ENCODE results near the gene CD274.
"Not testable (repeated sequence)": the region's sequence is repeated elsewhere in the genome, so short reads cannot be mapped to it uniquely, and the experiment has no call there.

The CD274 gene

DNA sequence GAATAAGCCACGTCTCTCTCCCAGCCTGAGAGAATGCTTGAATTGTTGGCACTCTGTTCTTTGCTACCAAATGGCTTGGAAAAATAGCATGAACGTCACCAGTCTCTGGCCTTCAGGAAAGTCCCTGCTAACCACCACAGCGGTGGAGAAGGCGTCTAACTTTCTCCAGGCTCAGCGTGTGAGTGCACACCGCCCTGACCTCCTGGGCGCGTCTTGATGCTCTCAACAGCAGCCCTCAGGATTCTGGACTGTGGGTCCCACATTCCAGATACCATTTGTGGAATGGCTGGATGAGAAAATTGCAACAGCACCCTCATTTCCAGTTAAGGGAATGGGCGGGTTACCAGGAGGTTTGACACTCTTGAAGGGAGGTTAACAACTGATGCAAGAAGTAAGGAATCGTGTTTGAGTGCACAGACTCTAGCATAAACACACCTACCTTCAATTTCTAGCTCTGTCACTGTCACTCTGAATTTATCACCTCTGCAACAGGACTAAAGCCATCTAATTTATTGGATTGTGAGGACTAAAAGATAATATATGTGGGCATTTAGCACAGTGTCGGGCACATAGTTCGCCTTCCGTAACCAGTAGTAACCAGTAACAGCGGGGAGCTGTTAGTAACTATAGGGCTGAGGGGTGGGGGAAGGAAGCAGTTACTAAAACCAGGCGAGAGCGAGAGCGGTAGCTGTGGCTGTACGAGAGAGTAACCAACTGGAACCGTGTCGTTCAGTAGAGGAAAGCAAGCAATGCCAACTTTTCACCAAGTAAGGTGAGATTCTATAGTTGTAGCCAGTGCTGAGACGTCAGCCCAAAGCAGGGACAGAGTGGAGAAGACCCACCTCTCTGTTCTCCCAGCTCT is 11.8 kb upstream of the CD274 start:
- no peak for DNase-seq

DNA sequence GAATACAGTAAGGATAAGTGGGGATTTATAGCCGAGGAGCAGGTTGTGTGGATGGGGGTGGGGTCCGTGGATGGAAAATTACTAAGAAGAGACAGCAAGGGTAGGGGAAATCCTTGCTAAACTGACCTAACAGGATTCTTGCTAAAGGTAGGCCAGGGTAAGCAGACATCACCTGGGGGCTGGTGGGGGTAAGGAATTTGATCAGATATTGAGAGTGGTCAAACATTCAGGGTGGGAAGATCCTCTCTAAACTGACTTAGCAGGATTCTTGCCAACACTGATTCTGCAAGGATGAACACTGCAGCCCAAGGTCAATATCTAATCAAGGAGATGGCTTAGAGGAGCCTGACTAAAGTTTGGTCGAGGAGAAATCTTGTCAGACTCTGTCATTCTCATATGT is 9.9 kb upstream of the CD274 start:
- DNase-seq = no peak

DNA sequence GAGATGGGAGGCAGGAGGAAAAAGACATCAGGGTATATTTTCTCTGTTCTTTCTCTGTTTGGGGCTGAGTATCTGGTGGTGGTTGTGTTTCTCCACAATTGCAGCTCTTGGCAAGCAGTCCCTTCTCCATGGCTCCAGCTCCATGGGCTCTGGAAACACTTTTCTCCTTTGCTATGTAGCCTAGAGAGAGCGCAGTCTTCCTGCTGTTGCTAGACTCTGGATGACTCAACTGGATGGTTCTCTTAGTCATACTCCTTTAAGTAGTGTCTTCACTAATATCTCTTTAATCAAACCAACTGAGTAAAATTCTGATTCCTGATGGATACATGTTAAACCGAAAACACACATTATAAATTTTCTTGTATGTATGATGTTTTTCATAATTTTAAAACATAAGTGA is 9.3 kb upstream of the CD274 start:
- no peak for DNase-seq

DNA sequence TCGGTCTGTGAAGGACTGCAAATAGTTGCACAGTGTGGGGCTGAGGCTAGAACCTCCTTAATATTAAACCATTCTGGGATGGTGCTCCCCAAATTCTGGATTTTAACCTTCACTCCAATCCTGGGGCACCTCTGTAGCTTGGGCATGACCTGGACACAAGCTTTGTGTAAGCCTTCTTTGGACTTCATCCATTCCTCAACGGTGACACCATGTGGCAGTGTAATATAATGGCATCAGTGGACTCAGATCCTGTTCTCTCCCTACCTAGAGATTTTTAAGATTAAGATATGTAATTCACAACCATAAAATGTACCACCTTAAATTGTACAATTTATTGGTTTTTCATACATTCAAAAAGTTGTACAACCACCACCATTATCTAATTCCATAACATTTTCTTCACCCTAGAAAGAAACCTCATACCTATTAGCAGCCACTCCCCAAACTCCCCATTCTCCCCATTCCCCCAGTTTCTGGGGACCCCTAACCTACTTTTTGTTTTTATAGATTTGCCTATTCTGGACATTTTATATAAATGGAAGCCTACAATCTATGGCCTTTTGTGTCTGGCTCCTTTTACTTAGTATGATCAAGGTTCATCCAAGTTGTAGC is 7.8 kb upstream of the CD274 start:
- DNase-seq = no peak

DNA sequence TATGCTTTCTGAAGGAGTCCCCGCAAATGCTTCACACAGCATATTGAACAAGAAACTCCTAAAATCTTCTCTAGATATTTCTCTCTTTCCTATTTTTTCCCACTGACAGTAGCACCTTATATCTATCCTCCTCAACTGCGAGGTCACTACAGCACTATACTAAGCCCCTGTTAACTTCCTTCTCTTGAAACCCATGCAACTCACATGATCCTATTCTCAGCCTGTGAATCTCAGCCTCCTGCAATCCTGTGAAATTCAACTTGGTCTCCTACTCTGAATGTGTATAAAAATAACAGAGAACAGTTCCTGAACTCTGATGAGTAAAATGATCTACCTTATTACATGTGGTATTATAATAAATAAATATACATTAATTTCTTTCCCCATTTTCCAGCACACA is 6.5 kb upstream of the CD274 start:
- DNase-seq = no peak

DNA sequence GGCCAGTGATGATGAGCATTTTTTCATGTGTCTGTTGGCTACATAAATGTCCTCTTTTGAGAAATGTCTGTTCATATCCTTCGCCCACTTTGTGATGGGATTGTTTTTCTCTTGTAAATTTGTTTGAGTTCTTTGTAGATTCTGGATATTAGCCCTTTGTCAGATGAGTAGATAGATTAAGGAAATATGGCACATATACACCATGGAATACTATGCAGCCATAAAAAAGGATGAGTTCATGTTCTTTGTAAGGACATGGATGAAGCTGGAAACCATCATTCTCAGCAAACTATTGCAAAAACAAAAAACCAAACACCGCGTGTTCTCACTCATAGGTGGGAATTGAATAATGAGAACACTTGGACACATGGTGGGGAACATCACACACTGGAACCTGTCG is 5.2 kb upstream of the CD274 start:
- DNase-seq = not testable (repeated sequence)

DNA sequence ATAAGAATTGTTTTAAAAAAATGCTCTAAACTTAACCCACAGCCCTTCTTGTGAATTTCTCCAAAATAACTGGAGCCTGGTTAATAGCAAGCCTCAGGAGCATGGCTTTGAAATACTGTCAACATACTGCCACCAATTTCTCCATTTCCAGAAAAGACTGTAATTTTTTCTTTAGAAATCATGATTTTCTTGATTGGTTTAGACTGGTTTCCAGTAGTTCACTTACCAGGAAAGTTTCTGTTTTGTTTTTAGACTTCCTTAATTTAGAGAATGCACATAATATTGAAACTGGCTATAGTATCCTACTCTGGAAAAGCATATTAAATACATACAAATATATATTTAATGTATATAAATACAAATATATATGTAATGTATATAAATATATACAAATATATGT is 4.5 kb upstream of the CD274 start:
- no peak for DNase-seq

DNA sequence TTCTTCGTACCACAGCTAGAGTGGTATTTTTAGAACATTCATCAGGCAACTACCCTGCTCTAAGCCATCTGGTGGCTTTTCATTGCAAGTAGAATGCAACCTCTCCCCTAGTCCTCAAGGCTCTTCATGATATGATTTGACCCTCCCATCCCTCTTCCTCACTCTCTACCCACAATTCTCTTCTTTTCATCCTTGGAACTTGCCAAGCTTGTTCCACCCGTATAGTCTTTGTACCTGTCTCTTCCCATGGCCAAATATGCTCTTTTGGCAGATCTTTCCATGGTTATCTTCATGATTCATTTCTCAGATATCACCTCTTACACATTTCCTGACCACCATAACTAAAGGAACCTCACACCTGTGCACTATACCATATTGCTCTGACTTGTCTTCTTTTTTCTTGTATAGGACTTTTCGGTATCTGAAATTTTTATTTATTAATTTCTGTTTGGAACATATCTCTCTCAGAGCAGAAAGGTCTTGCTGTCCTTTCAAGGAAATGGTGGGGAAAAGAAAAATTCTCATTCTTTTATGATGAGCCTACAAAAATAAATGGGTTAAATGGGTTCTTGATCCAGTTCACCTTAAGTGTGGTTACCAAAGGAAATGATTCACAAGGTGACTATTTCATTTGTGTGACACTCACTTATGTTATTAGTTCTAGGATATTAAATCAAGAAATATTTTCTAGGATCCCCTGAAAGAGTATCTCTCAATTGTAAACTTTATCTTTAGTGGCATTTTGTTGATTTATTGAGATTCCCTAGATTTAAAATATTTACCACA is 3.7 kb upstream of the CD274 start:
- no peak for DNase-seq

DNA sequence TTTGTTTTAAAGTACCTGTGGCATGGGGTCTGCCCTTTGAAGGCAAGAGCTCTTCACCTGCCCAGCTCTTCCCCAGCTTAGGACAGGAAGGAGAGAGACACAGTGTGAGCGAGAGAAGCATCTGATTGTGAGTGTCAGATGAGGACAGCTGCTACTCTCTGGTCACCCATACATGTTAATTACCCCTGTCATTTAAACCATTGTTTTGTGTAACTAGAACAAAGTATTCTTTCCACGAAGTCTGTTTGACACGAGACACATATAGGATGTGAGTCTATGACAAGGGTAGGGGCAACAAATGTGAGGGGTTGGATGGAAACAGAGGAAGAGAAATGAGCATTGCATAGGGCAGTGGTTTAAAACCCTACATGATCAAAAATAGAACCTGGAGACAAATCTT is 3.0 kb upstream of the CD274 start:
- DNase-seq = no peak

DNA sequence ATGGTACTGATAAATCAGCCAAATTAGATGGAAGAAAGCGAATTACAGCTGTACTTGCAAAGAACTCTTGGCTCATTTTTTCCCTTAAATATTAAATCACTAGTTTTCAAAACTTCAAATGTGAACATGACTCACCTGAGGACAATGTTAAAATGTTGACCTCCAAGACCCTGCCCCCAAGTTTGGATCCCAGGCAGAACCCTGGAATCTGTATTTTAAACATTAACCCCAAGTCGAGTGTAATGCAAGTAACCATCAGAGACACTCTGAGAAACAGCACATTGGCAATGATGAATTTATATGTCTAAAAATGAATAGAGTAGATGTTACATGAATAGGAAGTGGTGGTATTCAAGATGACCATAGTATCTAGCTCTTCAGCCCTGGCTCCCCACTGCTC is 2.3 kb upstream of the CD274 start:
- no peak for DNase-seq

DNA sequence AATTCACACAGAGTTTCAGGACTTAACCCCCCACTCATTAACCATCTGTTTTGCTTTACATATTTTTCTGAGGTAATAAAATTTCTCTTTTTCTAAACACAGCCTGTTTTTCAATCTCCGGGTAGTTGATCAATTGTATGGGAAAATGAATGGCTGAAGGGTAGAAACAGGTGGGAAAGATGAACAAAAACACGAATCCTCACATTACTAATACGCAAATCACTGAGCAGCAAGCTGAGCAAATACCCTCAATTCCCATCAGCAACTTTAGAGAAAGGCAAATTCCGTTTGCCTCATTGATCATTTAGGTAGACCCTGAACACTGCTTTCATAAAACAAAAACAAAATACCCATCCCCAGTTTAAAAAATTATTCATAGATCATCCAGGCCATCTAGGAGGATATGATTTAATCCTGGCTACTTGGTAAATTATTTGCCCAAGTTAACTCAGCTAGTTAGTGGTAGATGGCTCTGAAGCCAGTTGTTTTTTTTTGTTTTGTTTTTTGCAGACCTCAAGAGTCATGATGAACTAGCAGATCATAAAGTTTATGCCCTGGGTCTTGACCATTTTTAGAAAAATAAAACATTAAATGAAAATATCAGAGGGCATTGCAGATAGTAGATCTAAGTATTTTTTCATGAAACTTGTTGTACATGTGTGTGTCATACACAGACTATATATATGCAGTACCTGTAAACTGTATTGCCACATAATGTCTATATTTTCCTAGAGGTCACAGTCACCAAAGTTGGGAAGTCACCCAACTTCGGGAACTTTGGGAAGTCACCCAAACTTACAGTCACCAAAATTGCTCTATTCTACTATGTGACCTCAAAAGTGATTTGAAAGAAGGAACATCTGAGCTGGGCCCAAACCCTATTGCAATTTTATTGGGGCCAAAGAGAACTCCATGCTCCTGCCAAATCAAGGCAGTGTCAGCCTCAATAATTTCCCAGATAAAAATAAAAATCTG is 1.6 kb upstream of the CD274 start:
- DNase-seq = no peak

DNA sequence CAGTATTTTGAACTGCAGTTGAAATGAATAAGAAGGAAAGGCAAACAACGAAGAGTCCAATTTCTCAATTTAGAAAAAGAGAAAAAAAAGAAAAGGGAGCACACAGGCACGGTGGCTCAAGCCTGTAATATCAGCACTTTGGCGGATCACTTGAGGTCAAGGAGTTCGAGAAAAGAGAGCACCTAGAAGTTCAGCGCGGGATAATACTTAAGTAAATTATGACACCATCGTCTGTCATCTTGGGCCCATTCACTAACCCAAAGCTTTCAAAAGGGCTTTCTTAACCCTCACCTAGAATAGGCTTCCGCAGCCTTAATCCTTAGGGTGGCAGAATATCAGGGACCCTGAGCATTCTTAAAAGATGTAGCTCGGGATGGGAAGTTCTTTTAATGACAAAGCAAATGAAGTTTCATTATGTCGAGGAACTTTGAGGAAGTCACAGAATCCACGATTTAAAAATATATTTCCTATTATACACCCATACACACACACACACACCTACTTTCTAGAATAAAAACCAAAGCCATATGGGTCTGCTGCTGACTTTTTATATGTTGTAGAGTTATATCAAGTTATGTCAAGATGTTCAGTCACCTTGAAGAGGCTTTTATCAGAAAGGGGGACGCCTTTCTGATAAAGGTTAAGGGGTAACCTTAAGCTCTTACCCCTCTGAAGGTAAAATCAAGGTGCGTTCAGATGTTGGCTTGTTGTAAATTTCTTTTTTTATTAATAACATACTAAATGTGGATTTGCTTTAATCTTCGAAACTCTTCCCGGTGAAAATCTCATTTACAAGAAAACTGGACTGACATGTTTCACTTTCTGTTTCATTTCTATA is 602 bp upstream of the CD274 start:
- no peak for DNase-seq

DNA sequence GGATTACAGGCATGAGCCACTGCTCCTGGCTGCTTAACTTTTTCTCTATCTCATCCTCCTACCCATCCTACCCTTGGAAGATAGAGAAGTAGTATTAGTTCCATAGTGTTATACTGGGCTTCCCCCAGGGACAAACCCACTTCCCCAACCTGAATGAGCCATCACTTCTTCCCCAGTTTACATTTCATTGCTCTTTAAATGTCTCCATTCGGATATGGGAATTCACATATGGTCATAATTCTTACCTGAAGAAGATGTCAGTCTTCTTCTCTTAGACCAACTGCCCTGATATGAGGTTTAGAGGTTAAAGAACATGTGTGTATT is 1.9 kb downstream of the CD274 start:
- no peak for DNase-seq

DNA sequence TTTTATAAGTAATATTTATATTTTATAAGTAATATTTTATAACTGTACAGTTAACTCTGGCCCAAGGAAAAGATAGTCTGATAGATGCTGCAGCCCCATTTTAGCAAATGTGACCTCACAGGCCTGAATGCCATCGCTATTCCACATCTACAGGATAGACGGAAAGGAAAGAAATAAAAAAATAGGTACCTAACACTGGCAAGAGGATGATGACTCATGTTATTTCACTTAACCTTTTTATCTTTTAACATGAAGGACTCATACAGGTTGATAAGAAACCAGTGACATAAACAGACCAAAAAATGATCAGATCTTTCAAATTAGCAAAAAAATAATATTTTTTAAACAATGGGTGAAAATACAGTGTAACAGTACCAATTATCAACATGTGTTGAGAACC is 2.7 kb downstream of the CD274 start:
- no peak for DNase-seq

DNA sequence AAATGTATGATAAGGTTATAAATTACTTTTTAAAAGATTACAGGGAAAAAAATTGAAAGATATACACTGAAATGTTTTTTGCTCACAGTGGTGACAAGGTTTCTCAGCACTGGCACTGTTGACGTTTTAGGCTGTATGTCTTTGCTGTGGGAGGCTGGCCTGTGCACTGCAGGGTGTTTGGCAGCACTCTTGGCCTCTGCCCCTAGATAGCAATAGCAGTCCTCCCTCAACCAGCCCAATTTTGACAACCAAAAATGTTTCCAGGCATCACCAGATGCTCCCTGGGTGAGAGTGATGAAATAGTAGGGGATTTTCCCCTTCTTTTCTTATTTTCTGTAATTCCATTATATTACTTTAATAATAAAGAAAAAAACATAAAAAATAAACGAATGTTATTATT is 3.3 kb downstream of the CD274 start:
- DNase-seq = no peak

DNA sequence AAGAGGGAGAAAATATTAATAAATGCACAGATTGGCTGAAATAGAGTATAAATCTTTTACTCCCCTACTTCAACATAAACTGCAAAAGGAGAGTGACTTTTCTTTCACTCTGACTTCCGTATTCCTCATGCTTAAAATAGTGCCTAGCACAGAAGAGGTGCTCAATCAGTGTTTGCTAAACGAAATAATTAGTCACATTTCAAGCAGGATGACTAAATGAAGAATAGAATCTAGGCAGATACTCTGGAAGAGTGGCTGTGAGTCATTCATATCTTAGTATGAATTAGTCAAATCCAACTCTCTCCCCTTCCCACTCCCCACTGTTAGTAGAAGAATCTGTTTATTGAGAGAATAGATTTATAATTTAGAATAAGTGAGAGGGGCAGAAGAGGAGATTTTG is 4.8 kb downstream of the CD274 start:
- DNase-seq = no peak

DNA sequence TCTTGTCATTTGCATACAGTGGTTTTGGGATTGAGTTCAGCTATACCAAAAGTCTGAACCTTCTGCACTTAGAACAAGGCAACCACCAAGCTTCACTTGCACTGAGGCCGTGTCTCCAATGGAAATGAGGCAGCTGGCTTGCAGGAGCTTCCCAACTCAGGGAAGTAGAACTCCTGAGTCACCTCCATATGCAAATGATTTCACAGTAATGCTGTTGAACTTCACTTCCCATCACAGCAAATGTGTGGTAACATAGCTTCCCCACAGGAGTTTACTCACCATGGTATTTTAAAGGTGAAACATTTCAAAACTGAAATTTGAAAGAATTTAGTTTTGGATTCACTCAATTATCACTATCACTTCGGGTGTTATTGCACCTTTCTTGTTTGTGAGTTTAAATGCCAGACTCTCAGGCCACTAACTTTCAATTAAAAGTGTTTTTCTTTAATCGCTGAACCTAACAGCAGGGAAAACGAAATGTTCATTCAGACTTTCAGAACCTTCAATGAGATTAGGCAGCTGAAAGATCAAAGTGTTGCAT is 9.0 kb downstream of the CD274 start:
- no peak for DNase-seq

DNA sequence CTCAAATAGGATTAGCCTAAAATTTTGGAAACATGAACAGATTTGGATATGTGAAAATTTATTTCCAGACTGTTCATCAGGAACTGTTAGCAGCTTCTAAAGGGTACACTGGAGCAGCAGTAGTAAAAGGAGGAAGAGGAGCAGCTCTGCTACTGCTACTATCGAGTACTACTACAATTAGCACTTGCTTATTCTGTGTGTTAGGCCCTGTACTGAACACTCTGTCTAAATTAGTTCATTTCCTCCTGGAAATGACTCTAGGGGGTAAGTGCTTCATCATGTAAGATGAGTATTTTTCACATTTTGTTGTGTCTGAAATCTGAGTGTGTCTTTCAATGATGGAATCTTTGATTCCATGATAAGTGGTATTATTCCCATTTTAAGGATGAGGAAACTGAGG is 9.8 kb downstream of the CD274 start:
- DNase-seq = no peak

DNA sequence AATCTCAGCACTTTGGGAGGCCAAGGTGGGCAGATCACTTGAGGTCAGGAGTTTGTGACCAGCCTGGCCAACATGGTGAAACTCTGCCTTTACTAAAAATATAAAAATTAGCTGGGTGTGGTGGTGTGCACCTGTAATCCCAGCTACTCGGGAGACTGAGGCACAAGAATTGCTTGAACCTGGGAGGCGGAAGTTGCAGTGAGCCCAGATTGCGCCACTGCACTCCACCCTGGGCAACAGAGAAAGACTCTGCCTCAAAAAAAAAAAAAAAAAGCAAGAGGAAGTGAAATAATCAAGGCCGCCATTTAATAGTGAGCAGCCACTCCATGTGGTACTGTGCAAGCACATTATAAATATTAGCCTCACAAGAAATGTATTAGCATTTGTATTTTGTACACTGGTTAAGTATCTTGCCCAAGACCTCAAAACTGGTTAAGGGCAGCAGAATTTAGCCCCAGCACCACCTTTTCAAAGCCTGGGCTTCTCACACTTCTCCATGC is 14.5 kb downstream of the CD274 start:
- not testable (repeated sequence) for DNase-seq

DNA sequence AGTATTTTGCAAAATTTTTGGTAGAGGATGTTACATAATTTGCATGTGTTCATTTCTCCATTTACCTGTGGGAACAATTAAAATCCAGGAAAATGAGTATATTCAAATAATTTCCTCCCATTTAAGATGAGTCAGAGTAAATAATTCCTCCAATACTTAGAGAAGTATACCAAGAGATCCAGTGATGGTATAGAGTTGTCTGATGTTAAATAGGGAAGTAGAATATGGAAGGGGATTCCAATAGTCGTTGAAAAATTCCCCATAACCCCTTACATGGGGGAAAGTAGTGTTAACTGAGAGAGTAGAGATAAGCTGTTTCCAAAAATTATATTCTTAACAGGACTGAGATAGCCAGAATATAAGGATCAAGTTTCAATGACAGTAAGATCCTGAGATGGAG is 15.7 kb downstream of the CD274 start:
- no peak for DNase-seq

DNA sequence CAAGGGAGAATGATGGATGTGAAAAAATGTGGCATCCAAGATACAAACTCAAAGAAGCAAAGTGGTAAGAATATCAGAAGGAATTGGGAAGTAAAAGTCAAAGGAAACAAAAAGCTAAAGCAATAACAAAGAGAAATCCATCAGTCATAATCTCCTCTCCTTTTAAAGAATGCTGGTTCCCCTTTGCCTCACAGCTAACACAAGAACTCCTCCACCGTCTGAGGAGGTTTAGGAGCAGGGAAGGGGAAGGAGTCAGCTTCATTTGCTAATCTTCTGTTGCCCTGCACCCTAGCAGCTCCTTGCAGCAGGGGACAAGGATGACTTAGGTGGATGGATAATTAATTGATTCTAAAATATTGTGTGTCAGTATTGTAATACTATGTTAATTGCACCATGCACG is 16.4 kb downstream of the CD274 start:
- no peak for DNase-seq
